Skeletal muscle tissue (tissue), 4 donors: ENCODE data around the gene WAC. TPM values are rescaled to one million over a fixed set of nuclear protein-coding genes. Genes with fewer than 3 reads are reported as not detected.
"Not testable (repeated sequence)": the region's sequence is repeated elsewhere in the genome, so short reads cannot be mapped to it uniquely, and the experiment has no call there.

ENCODE experiments used
- H3K27ac ChIP-seq: one replicate; pipeline ENCODE4 v1.7.0; 2013; ENCODE audit warnings: mild to moderate bottlenecking, low read depth, low read length, inconsistent platforms
- H3K27me3 ChIP-seq, 3 donors: one replicate each; pipeline ENCODE4 v1.7.0; 2013; ENCODE audit warnings: low read length in 3 of 3; ENCODE audit not compliant: control insufficient read depth in 3 of 3, insufficient read depth in 3 of 3
- H3K36me3 ChIP-seq, 3 donors: one replicate each; pipeline ENCODE4 v1.7.0; 2013; ENCODE audit warnings: low read length in 3 of 3; ENCODE audit not compliant: control insufficient read depth in 3 of 3, insufficient read depth in 3 of 3
- H3K4me1 ChIP-seq, 3 donors: one replicate each; pipeline ENCODE4 v1.7.0; 2013; ENCODE audit warnings: low read length in 3 of 3, mild to moderate bottlenecking in 3 of 3; ENCODE audit not compliant: control insufficient read depth in 3 of 3, insufficient read depth in 3 of 3
- H3K4me3 ChIP-seq, 3 donors: one replicate each; pipeline ENCODE4 v1.7.0; 2013; ENCODE audit warnings: low read length in 3 of 3
- H3K9ac ChIP-seq, 3 donors: one replicate each; pipeline ENCODE4 v1.7.0; 2013; ENCODE audit warnings: low read length in 3 of 3, mild to moderate bottlenecking in 3 of 3, moderate library complexity in 2 of 3, low read depth in 1 of 3
- H3K9me3 ChIP-seq, 3 donors: one replicate each; pipeline ENCODE4 v1.7.0; 2013; ENCODE audit warnings: low read length in 3 of 3; ENCODE audit not compliant: control insufficient read depth in 3 of 3
- total RNA-seq: library from RNA; depleted of rRNA; stranded (reverse); fragments of >200 nt; gene quantifications from one replicate; pipeline ENCODE4 v1.2.3, GENCODE V29; 2014
- donor health status: Osteomylitis.

WAC gene, protein sequence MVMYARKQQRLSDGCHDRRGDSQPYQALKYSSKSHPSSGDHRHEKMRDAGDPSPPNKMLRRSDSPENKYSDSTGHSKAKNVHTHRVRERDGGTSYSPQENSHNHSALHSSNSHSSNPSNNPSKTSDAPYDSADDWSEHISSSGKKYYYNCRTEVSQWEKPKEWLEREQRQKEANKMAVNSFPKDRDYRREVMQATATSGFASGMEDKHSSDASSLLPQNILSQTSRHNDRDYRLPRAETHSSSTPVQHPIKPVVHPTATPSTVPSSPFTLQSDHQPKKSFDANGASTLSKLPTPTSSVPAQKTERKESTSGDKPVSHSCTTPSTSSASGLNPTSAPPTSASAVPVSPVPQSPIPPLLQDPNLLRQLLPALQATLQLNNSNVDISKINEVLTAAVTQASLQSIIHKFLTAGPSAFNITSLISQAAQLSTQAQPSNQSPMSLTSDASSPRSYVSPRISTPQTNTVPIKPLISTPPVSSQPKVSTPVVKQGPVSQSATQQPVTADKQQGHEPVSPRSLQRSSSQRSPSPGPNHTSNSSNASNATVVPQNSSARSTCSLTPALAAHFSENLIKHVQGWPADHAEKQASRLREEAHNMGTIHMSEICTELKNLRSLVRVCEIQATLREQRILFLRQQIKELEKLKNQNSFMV
- 78.3 TPM for total RNA-seq

DNA sequence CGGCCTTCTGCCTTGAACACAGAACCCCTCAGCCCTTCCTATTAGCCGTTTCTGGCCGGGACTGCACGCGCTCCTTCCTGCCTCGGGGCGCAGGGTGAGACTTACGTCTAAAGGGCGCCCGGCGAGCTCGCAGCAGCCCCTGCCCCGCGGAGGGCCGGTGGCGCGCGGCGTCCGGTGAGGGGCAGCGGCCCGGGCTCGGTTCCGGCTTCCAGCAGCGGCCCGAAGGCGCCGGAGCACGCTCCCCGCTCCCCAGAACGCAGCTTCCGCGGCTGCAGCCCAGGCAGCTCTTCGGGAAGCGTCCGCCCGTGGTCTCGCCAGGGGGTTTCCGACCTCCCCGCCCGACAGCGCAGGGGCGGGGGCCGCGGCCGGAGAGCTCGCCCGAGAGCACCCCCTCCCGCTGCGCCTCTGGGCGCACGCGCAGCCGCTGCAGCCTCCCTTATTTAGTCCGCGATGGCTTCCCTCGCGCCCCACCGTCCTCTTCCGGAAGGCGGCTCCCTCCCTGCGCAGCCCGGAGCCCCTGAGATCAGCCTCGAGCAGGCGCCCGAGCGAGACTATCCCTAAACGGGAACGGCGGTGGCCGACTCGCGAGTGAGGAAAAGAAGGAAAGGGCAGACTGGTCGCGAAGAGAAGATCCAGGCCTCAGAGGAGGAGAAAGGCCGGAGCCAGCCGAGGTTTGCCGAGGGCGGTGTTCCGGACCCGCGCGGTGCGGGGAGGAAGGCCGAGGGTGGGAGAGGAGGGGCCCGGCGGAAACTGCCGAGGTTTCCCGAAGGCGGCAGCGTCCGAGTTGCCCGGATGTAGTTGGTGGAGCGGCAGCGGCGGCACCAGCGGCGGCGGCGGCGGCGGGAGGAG, at the start of gene WAC:
Gene WAC, plus strand, starts transcription at position 782 of the 849 bp plus-strand sequence. CDS start 462 bp downstream, outside the sequence.
- Histone ChIP-seq H3K27ac (peak within 1 kb of the TSS; percentile 98), H3K36me3 (peaks cover 7 to 23% (median 18%) of the 10 kb centered on the region in 3 donors), H3K9me3 (no peaks in the 10 kb centered on the region), H3K4me3 (peak within 1 kb of the TSS; percentile 88 to 96 (median 95)), H3K9ac (peak within 1 kb of the TSS; percentile 95 to 97 (median 97)), H3K4me1 (peaks cover 14 to 20% (median 18%) of the 10 kb centered on the region in 3 donors), H3K27me3 (no peaks in the 10 kb centered on the region)

DNA sequence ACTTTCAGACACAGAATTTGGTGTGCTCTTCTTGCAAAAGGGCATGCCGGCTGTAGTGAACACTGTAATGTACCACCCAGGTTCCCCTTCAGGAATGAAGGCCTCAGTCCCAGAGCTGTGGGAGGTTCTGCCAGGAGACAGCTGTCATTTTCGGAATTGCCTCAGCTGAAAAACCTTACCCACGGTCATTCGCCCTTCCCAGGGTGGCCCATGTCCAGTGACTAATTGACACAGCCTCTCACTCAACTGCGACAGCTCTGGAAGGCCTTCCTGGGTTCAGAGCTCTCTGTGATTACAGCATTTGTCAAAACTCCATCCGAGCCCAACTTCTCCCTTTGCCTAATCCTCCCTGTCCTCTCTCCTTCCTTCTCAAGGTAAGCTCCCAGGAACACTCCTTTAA, 43.7 kb upstream of the WAC start:
- Histone ChIP-seq H3K27ac (no peak overlapping the region), H3K9ac (no peak overlapping the region), H3K9me3 (no peaks in the 10 kb centered on the region), H3K4me3 (no peak overlapping the region), H3K36me3 (no peaks in the 10 kb centered on the region), H3K27me3 (no peaks in the 10 kb centered on the region), H3K4me1 (peaks cover 0 to 3% (median 0%) of the 10 kb centered on the region in 3 donors)

DNA sequence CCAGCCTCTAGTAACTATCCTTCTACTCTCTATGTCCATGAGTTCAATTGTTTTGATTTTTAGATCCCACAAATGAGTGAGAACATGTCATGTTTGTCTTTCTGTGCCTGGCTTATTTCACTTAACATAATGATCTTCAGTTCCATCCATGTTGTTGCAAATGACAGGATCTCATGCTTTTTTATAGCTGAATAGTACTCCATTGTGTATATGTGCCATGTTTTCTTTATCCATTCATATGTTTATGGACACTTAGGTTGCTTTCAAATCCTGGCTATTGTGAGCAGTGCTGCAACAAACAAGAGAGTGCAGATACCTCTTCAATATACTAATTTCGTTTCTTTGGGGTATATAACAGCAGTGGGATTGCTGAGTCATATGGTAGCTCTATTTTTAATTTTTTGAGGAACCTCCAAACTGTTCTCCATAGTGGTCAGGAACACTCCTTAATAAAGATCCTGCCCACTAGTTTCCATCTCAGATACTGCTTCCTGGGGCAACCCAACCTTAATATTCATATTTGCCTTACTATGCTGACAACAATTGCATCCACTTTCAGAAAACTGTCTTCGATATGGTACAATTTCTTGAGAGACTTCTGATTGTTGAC, 42.6 kb upstream of the WAC start:
- not testable (repeated sequence) for H3K27me3 ChIP-seq, H3K9ac ChIP-seq, H3K36me3 ChIP-seq, H3K9me3 ChIP-seq, H3K4me3 ChIP-seq, H3K4me1 ChIP-seq, H3K27ac ChIP-seq

DNA sequence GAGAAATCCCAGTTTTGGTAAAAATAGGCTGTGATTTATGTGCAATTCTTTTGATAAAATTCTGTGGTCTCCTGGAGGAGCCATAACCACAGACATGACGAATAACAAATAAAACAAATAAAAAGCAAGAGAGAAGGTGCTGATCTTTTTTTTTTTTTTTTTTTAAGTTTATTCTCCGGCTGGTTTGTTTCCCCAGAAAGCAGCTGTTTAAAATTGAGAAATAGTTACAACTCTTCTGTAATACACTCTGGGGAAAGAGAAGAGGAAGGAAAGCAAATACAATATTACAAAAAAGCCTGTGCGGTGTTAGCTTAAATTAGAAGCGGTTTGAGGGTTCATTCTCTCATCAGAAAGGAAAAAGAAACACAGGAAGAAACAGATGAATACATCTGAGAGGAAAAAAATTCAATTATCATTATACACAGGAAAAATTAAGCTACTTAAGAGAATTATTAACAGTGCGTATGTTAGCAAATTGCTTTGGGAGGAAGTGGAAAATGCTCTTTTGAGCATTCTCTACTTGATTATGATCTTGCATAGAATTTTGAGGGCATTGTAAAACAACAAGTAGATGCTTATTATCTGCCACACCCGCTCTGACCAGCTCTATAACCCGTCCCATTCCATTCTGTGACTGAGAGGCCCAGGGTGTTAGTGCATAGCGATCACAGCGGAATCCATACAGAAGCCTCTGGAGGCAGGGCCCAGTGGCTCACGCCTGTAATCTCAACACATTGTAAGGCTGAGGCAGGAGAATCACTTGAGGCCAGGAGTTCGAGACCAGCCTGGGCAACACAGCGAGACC, 40.6 kb upstream of the WAC start:
- peak overlapping the region; percentile 57 for H3K27ac ChIP-seq
- H3K27me3 ChIP-seq = no peaks in the 10 kb centered on the region
- H3K9me3 ChIP-seq = no peaks in the 10 kb centered on the region
- H3K4me3 ChIP-seq = no peak overlapping the region
- no peak overlapping the region for H3K9ac ChIP-seq
- peaks cover 0 to 3% (median 0%) of the 10 kb centered on the region in 3 donors for H3K4me1 ChIP-seq
- H3K36me3 ChIP-seq = no peaks in the 10 kb centered on the region

DNA sequence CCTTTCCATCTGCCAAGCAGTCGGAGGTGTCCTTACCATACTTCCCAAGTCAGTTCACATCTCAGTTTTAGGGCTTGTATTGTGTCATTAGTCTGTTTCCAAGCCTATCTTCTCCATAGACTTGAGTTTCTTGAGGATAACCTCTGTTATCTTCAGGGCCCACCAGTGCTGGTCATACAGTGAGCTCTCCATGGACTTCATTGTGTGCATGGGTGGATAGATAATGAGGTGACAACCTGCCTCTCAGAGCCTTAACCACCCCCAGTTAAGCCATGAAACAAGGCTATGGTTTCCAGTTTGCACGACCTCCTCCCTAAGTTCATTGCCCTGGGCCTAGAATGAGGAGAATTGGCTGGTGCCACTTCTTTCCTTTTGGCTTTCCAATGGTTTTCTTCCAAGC, 38.5 kb upstream of the WAC start:
- Histone ChIP-seq H3K36me3 (no peaks in the 10 kb centered on the region), H3K27me3 (no peaks in the 10 kb centered on the region), H3K9ac (no peak overlapping the region), H3K4me1 (no peaks in the 10 kb centered on the region), H3K4me3 (no peak overlapping the region), H3K27ac (no peak overlapping the region), H3K9me3 (no peaks in the 10 kb centered on the region)

DNA sequence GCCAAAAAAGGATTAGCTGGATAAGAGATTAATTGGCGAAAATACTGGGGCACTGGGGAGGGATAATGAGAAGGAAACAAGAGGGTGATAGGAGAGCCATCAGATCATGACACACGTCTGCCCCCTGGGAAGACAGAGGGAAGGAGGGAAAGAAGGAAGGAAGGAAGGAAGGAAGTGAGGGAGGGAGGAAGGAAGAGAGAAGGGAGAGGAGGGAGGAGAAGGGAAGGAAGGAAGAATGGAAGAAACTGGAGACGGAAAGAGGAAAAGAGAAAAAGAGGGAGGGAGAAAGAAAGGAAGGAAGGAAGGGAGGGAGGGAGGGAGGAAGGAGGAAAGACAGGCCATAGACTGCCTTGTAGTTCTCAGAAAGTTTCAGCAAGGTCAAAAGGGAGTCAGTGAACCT, 37.8 kb upstream of the WAC start:
- no peak overlapping the region for H3K4me3 ChIP-seq
- no peaks in the 10 kb centered on the region for H3K36me3 ChIP-seq
- no peak overlapping the region for H3K27ac ChIP-seq
- no peaks in the 10 kb centered on the region for H3K4me1 ChIP-seq
- H3K9me3 ChIP-seq = no peaks in the 10 kb centered on the region
- no peaks in the 10 kb centered on the region for H3K27me3 ChIP-seq
- no peak overlapping the region for H3K9ac ChIP-seq

DNA sequence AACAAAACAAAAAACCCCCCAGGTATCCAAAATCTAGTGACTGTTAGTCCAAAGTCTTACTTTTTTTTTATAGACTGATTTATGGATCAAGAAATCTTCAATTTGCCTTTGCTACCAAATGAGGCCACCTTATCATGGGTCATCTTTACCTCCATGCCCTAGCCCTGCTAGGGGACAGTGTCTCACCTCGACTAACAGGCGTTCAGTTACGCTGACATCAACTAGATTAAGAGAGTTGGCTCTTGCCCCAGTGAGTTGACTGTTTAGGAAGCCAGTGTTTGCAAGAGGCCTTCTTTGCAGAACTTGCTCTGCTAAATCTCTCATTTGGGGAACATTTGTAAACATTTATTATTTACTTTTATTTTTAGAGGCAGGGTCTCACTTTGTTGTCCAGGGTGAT, 36.9 kb upstream of the WAC start:
- H3K4me3 ChIP-seq = no peak overlapping the region
- no peaks in the 10 kb centered on the region for H3K36me3 ChIP-seq
- H3K27me3 ChIP-seq = no peaks in the 10 kb centered on the region
- no peaks in the 10 kb centered on the region for H3K4me1 ChIP-seq
- H3K27ac ChIP-seq = no peak overlapping the region
- no peak overlapping the region for H3K9ac ChIP-seq
- no peaks in the 10 kb centered on the region for H3K9me3 ChIP-seq

DNA sequence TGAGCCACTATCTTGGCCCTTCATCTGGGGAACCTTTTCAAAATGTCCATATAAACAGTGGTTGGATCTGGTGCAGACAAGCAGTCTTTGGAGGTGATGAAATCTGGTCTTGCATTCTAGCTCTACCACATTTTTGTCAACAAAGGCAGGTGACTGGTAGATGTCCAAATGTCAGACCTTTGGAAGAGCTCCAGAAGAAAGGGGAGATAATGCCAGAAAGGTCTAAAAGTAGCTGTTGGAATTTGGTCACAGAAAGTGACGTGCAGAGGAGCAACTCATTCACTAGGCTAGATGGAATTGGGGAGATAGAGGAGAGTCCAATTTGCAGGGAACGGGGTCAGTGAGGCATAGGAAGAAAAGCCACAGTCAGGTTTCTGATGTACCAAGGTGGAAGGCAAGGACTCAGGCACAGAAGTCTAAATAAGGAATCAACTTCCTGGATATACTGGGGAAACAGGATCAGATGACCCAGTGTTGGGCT, 36.4 kb upstream of the WAC start:
- Histone ChIP-seq H3K36me3 (no peaks in the 10 kb centered on the region), H3K4me3 (no peak overlapping the region), H3K9me3 (no peaks in the 10 kb centered on the region), H3K27me3 (no peaks in the 10 kb centered on the region), H3K4me1 (no peaks in the 10 kb centered on the region), H3K9ac (no peak overlapping the region), H3K27ac (no peak overlapping the region)
